GM10847 (cell line): Measurements from ENCODE around the gene SLC43A1.

ENCODE experiments used
- POLR2A ChIP-seq: IDR thresholded peaks from 2 replicates; pipeline ENCODE4 v1.6.1; 2011; ENCODE audit not compliant: insufficient read length; ENCODE audit errors: extremely low read depth

Gene SLC43A1

GRCh38 chr11:57439786-57440185 is 75.7 kb downstream of the SLC43A1 start:
- no peak for TF ChIP-seq POLR2A

- TF ChIP-seq POLR2A, result no peak
These were observed 76.9 kb downstream of the SLC43A1 start for GRCh38 chr11:57438345-57439285.

GRCh38 chr11:57436031-57436430 is 79.5 kb downstream of the SLC43A1 start:
- no peak for TF ChIP-seq POLR2A

- no peak for TF ChIP-seq POLR2A
These were observed 80.6 kb downstream of the SLC43A1 start for GRCh38 chr11:57434640-57435546.
